Neural cell (in vitro differentiated cells): Measurements from ENCODE around the gene NAB2.

ENCODE experiments used
- CTCF ChIP-seq: fragments of 450-650 bp; IDR thresholded peaks from 2 replicates; pipeline ENCODE4 v1.5.1; 2014; ENCODE audit warnings: antibody characterized with exemption, mild to moderate bottlenecking, moderate library complexity; ENCODE audit not compliant: poor library complexity, severe bottlenecking
- EP300 ChIP-seq: fragments of 450-650 bp; conservative IDR thresholded peaks from 2 replicates; pipeline ENCODE4 v1.6.1; 2014; ENCODE audit warnings: antibody characterized with exemption, mild to moderate bottlenecking, moderate library complexity; ENCODE audit not compliant: poor library complexity, severe bottlenecking
- EZH2 ChIP-seq: fragments of 200-600, 300-800 bp; shearing (Covaris generic), sonication (generic); IDR thresholded peaks from 2 replicates; pipeline ENCODE4 v1.6.1; 2014; ENCODE audit warnings: antibody characterized with exemption, low read length, borderline replicate concordance, mild to moderate bottlenecking; ENCODE audit not compliant: insufficient read depth, poor library complexity, severe bottlenecking
- MXI1 ChIP-seq: fragments of 450-650 bp; conservative IDR thresholded peaks from 2 replicates; pipeline ENCODE4 v1.6.1; 2014; ENCODE audit warnings: antibody characterized with exemption, mild to moderate bottlenecking; ENCODE audit not compliant: poor library complexity, severe bottlenecking
- POLR2AphosphoS5 ChIP-seq: IDR thresholded peaks from 2 replicates; pipeline ENCODE4 v1.6.1; 2012
- RAD21 ChIP-seq: fragments of 450-650 bp; conservative IDR thresholded peaks from 2 replicates; pipeline ENCODE4 v1.6.1; 2014; ENCODE audit warnings: antibody characterized with exemption, mild to moderate bottlenecking, moderate library complexity
- TAF1 ChIP-seq: IDR thresholded peaks from 2 replicates; pipeline ENCODE4 v1.6.1; 2012; ENCODE audit warnings: low read depth

- no peak for TF ChIP-seq CTCF
- no peak for TF ChIP-seq EP300
- no peak for TF ChIP-seq RAD21
- no peak for TF ChIP-seq POLR2AphosphoS5
- no peak for TF ChIP-seq MXI1
- TF ChIP-seq TAF1: peak; percentile 0
- no peak for TF ChIP-seq EZH2
Observed at GRCh38 chr12:57087010-57087690, 1.8 kb upstream of the NAB2 start.
